ENCODE data around the gene RMI2. TPM values are rescaled to one million over a fixed set of nuclear protein-coding genes. Genes with fewer than 3 reads are reported as not detected.

RMI2 gene
- polyA plus RNA-seq, 3 donors, result 21.6 to 28.7 (median 27.1) TPM

DNA sequence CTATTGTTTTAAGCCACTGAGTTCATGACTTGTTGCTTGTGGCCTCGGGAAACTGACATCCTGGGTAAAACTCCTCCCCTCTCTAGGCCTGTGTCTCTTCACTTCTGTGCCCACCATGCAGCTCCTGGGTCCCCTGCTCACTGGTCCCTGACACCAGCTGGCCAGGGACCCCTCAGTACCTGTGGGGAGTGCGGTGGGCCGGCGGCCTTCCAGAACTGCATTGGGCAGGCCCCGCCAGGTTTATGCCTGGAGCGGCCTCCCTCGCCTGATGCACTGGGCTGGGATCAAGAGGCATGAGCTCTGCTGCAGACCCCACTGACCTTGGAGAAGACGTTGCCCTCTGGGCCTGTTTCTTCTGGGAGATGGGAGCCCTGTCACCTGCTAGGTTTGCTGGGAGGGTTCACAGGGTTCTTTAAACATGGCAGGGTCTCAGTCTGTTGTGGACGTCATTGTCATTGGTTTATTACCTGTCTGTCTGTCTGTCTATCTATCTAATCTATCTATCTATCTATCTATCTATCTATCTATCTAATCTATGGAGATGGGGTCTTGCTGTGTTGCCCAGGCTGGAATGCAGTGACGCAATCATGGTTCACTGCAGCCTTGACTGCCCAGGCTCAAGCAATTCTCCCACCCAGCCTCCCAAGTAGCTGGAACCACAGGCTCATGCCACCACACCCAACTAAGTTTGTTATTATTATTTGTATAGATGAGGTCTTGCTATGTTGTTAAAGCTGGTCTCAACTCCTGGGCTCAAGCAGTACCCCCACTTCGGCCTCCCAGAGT, 21.5 kb upstream of the RMI2 start:
- DNase-seq (ENCODE audit: extremely low read depth in 1 of 11, low read depth in 9 of 11, low spot score in 4 of 11), result no peak

DNA sequence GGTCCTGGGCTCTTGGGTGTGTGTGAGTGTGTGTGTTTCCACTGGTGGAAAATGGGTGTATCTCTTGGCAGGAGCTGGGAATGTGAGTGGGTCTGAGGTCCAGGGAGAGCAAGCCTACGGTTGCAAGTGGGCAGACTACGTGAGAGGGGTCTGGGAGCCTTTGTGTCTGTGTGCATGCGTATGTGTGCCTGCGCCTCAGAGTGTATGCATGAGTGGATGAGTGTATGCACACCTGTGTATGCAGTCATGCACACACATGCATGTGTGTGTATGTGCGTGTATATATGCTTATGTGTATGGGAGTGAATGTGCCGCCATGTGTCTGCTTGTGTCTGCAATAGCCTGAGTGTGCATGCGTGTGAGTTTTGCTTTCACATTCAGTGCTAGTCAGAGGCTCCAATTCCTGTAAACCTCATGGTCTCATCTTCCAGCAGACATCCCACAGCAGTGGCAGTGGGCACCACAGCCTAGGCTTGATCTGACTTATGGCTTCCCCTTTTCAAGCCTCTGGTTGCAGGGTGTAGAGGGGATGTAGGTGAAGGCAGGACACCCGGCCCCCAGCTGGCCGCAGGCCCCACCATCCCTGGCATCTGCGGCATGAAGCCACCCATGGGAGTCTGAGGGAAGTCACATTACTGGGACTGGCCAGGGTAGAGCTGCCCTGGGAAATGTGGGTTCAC, 19.7 kb upstream of the RMI2 start:
- no peak for DNase-seq (ENCODE audit: extremely low read depth in 1 of 11, low read depth in 9 of 11, low spot score in 4 of 11)

DNA sequence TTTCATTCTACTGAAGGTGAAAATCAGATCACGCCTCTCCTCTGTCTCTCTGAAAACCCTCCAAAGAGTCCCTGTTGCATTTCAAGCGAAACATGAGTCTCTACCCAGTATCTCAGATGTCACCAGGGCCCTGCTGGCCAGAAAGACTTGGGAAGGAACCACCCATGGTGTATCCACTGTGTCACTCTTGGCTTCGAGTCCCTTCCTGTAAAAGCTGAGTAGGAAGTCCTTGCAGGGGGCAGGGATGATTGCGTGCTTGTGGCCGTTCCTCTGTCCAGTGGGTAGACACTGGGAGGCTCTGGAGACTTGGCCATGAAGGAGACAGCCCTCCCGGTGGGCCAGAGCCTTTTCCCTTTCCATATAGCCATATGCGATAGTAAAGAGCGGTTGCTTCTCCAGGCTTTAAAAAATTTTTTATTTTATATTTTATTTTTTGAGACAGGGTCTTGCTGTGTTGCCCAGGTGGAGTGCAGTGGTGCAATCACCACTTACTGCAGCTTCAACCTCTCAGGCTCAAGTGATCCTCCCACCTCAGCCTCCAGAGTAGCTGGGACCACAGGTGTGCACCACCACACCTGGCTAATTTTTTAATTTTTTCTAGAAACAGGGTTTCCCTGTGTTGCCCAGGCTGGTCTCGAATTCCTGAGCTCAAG, 19.0 kb upstream of the RMI2 start:
- no peak for DNase-seq (ENCODE audit: extremely low read depth in 1 of 11, low read depth in 9 of 11, low spot score in 4 of 11)

DNA sequence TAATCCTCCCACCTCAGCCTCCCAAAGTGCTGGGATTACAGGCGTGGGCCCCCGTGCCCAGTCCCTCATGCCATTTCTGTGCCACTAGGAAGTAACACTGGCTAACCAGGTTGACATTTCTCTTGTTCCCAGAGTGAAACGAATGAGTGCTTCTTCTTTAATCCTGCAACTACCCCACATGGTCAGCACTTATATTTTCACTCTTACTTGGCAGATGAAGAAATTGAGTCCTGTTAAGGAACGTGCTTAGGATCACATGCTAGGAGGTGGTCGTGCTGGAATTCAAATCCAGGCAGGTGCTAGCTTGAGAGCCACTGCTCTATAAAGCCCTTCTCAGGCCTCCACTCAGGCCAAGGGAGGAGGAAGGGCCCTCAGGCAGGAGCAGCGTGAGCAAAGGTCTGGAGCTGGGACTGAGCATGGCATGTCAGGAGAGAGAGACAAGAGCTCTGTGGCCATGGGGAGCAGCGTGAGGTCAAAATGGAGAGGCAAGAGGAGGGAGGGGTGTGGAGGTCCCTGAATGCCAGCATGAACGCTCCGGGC, 18.5 kb upstream of the RMI2 start:
- DNase-seq (ENCODE audit: extremely low read depth in 1 of 11, low read depth in 9 of 11, low spot score in 4 of 11), result no peak

DNA sequence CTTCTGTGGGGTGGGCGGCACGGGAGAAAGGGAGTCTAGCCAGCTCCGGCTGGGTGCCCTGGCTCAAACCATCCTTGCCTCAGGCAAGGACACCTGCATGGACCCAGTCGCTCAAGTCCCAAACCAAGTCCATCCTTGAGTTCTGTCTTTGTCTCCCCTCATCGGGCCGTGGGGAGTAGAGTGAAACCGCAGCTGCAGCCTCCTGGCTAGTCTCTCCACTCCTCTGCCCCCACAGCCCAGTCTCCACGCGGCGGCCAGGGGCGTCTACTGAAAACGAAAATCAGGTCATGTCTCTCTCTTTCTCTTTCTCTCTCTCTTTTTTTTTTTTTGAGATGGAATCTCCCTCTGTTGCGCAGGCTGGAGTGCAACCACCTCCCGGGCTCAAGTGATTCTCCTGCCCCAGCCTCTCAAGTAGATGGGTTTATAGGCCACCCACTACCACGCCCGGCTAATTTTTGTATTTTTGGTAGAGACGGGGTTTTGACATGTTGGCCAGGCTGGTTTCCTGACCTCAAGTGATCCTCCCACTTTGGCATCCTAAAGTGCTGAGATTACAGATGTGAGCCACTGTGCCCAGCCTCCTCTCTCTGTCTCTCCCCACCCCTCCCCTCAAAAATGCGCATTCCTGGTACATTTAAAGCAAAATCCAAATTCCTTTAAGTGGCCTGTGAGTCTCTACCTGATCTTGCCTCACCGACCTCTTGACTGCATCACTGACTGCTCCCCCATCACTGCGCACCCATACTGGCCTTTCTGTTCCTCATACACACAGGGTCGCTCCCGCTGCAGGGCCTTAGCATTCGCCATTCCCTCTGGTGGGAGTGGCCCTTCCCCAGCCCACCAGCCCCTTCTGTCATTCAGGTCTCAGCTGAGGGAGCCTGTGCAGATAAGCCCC, 17.7 kb upstream of the RMI2 start:
- DNase-seq (ENCODE audit: extremely low read depth in 1 of 11, low read depth in 9 of 11, low spot score in 4 of 11), result no peak

DNA sequence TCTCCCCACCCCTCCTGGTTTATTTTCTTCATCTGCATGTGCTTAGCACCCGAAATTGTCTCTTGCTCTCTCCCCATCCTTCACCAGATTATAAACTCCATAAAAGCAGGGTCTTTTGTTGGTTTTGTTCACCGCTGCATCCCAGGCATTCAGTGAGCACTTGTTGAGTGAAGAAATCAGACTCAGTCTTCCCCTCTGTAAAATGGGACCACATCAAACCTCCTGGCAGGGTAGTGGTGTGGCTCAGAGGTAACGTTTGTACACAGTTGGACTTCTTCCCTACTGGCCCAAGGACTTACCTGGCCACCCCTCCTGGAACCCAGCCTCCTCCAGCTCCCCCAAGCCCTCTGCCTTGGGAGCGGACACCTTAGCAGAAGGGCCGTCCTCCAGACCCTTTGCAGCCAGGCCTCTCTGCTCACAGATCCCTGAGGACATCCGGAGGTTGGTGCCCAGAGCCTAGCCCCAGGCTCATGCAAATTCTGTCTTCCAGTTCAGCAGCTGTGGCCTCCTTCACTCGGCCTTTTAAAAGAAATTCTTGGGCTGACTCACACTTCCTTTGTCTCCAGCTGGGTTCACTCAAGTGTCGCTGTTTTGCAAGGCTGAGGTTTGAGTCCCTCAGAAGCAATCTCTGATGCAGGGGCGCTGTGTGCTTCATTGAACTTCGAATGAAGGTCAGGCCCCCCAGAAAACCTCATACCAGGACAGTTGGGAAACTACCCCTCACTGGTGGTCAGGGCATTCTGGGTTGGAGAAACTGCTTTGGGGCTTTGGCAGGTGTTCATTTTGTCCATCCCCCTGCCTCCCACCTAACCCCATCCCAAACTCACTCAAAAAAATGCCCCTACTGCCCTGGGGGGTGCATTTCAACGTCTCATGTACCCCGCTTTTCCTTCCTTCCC, 16.8 kb upstream of the RMI2 start:
- DNase-seq (ENCODE audit: extremely low read depth in 1 of 11, low read depth in 9 of 11, low spot score in 4 of 11), result peak; percentile 80 to 95 (median 88)

DNA sequence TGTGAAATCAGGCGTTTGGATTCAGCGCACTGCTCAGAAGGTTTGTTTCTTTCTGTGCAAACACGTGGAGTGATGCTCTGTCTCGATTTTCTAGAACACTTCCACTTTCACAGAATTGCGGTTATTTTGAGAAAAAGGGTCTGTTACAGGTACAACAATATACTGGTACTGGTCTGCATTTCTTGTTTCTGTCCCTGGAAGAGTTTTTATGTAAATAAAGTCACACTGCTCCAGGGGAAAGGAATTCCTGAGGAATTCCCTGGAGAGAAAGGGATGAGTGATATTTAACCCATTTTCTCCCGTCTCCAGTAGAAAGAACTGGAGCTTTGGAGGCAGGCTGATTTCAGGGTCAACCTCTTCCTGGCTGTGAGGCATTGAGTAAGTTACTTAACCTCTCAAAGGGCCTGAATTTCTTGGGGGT, 16.2 kb upstream of the RMI2 start:
- no peak for DNase-seq (ENCODE audit: extremely low read depth in 1 of 11, low read depth in 9 of 11, low spot score in 4 of 11)

DNA sequence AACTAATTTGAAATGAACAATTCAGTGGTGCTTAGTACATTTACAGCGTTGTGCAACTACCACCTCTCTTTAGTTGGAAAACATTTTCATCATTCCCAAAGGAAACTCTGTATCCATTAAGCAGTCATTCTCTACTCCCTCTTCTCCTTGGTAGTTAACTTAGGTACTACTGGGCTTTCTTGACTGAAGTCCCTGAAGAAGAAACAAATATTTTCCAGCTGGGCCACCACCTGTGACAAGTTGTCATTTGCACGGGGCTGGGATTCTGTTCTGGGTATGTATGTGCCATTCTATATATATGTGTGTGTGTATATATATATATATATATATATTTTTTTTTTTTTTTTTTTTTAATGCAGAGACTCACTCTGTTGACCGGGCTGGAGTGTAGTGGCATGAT, 15.4 kb upstream of the RMI2 start:
- DNase-seq (ENCODE audit: extremely low read depth in 1 of 11, low read depth in 9 of 11, low spot score in 4 of 11), result no peak

DNA sequence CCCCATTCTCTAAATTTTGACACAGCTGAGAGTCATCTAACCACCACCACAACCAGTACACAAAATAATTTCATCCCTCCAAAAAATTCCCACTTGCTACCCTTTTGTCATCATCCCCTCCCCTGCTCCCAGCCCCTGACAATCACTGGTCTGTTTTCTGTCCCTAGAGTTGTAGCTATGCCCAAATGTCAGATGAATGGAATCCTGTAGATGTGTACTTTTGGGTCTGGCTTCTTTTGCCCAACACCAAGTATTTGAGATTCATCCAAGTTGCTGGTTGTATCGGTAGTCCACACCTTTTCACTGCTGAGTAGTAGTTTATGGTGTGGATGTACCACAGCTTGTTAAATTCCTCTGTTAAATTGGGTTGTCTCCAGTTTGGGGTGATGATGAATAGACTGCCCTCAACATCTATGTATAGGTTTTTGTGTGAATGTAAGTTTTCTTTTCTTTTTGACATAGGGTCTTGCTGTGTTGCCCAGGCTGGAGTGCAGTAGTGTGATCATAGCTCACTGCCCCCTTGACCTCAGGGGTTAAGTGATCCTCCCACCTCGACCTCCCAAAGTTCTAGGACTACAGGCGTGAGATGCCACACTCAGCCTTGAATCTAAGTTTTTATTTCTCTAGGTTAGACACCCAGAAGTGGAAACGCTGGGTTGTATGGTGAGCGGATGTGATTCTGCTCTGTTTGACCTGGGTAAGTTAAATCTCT, 14.6 kb upstream of the RMI2 start:
- DNase-seq (ENCODE audit: extremely low read depth in 1 of 11, low read depth in 9 of 11, low spot score in 4 of 11), result no peak

DNA sequence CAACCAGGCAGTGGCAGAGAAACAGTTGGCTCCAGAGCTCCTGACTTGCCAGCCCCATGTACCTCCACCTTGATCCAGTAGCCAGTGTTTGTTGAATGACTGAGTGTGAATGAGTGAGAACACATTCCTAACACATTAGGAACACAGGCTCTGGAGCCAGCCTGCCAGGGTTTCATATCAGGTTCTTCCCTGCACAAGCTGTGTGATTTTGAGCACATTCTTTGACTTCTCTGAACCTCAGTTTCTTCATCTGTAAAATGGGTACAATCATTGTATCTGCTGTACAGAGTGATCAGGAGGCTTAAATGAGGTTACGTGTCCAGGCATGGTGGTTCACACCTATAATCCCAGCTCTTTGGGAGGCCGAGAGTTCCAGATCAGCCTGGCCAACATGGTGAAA, 13.3 kb upstream of the RMI2 start:
- no peak for DNase-seq (ENCODE audit: extremely low read depth in 1 of 11, low read depth in 9 of 11, low spot score in 4 of 11)

DNA sequence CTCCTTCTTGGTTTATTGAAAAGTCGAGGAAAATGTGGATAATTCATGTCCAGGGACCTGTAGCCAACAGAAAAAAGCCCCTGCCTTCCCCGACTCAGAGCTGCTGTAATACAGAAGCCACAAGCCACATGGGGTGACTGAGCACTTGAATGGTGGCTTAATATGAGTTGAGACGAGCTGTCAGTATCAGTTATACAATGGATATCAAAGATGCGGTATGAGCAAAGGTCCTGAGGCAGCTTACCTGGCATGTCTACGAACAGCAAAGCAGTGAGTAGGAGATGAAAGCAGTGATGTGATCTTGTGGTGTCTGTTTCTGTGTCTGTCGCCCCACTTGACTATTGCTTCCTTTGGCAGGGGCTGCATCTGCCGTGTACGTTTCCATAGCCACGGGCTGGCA, 12.2 kb upstream of the RMI2 start:
- DNase-seq (ENCODE audit: extremely low read depth in 1 of 11, low read depth in 9 of 11, low spot score in 4 of 11), result no peak

DNA sequence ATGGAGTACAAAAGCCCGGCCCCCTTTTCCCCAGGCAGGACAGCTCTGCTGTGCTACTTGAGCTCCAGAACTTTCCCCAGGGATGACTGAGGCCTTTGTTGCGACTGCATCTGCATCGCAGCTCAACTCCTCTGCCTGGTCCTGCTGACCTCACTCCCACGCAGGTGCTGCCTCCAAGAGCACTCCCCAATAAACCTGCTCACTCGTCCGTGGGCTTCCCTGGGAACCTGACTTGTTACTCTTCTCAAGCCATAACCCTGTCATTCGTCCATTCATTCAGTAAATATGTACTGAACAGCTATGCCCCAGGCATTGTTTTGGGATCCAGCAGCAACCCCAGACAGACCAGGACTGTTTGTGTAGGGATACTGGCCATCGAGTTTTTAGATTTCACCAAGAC, 11.6 kb upstream of the RMI2 start:
- peak in 1 of 11 donors; percentile 71 for DNase-seq (ENCODE audit: extremely low read depth in 1 of 11, low read depth in 9 of 11, low spot score in 4 of 11)

DNA sequence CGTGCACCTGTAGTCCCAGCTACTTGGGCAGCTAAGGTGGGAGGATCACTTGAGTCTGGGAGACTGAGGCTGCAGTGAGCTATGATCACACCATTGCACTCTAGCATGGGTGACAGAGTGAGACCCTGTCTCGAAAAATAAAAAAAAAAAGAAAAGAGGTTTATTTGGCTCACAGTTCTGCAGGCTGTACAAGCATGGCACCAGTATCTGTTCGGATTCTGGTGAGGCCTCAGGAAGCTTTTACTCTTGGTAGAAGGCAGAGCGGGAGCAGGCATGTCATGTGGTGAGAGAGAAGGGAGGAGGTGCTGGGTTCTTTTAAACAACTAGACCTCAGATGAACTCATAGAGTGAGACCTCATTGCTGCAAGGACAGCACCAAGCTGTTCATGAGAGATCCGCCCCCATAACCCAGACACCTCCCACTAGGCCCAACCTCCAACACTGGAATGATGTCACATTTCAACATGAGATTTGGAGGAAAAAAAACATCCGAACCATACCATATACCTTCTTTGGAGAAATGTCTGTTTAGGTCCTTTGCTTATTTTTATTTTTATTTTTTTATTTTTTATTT, 10.3 kb upstream of the RMI2 start:
- no peak for DNase-seq (ENCODE audit: extremely low read depth in 1 of 11, low read depth in 9 of 11, low spot score in 4 of 11)

DNA sequence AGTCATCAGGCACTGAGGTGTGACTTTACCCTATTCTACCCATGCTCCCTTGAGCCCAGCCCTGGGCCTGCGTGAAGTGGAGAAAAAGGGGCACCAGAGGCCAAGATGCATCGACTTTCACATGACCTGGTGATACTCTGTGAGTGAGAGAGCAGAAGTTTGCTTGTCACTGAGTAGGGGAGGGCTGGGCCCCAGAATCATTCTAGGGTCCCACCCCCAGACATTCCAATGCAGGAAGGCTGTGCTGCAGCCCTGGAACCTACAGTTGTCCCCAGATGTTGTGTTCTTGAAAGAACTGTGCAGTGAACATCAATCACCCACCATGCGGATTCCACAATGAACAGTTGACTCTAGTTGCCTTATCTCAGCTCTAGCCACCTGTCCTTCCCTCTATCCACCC, 6.2 kb upstream of the RMI2 start:
- no peak for DNase-seq (ENCODE audit: extremely low read depth in 1 of 11, low read depth in 9 of 11, low spot score in 4 of 11)

DNA sequence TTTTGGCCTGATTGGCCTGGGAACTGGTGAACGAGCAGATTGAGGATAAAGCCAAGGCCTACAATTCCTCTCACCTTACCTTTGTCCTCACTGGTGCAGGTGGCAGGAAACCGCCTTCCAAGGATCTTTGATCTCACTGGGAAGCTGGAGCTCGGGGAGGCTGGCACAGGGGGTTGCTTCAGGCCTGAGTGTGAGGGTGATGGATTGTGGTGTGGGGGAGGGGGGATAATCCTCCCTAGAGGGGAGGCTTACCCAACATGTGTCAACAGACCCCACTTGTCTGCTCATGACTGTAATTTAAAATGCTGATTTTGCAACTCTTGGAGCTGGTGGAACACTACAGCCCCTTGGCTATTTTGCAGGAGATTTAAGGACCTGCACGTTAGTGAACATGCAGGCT, 4.5 kb upstream of the RMI2 start:
- DNase-seq (ENCODE audit: extremely low read depth in 1 of 11, low read depth in 9 of 11, low spot score in 4 of 11), result no peak

DNA sequence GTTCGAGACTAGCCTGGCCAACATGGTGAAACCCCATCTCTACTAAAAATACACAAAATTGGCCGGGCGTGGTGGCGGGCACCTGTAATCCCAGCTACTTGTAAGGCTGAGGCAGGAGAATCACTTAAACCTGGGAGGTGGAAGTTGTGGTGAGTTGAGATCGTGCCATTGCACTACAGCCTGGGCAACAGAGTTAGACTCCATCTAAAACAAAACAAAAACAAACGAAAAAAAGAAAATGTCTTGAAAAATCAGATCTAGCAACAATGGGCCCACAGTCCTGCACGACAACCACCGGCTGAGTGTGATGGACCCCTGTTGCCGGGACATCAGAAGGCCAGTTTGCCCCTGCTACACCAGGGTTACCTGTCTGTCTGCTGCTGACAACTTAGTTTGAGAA, 3.9 kb upstream of the RMI2 start:
- no peak for DNase-seq (ENCODE audit: extremely low read depth in 1 of 11, low read depth in 9 of 11, low spot score in 4 of 11)

Data from renal cortex interstitium (tissue), 11 donors.